NCI-H1417 (cell line): Measurements from ENCODE around the gene CEP83.
A peak's percentile ranks its signal among the peaks of the same experiment; 100 is the strongest.

Experiments used
- DNase-seq, 3 experiments: peaks; one replicate each; lab custom pipeline; 2025; lab: John Stamatoyannopoulos, UW

CEP83 gene

GRCh38 chr12:94305130-94305957 lies 154.3 kb downstream of the CEP83 start:
- DNase-seq, result peak in 2 of 3 experiments; percentile 15 to 53

- no peak for DNase-seq
These were observed 155.1 kb downstream of the CEP83 start for GRCh38 chr12:94304566-94305061.

GRCh38 chr12:94304012-94304411 lies 155.7 kb downstream of the CEP83 start:
- DNase-seq, result no peak

GRCh38 chr12:94299846-94300245 lies 159.8 kb downstream of the CEP83 start:
- DNase-seq, result no peak

GRCh38 chr12:94297876-94298505 lies 161.7 kb downstream of the CEP83 start:
- DNase-seq, result no peak

- DNase-seq, result no peak
These were observed 162.5 kb downstream of the CEP83 start for GRCh38 chr12:94297096-94297699.

GRCh38 chr12:94290353-94290752 lies 169.3 kb downstream of the CEP83 start:
- DNase-seq, result peak in 1 of 3 experiments; percentile 36

GRCh38 chr12:94289461-94290312 lies 170.0 kb downstream of the CEP83 start:
- no peak for DNase-seq

GRCh38 chr12:94287245-94287628 lies 172.4 kb downstream of the CEP83 start:
- no peak for DNase-seq

GRCh38 chr12:94286583-94287244 lies 173.0 kb downstream of the CEP83 start:
- DNase-seq, result peak in 2 of 3 experiments; percentile 79 to 94

- peak in 1 of 3 experiments; percentile 47 for DNase-seq
These were observed 173.6 kb downstream of the CEP83 start for GRCh38 chr12:94285943-94286582.

GRCh38 chr12:94284859-94285258 lies 174.8 kb downstream of the CEP83 start:
- no peak for DNase-seq

GRCh38 chr12:94284046-94284445 lies 175.6 kb downstream of the CEP83 start:
- no peak for DNase-seq

GRCh38 chr12:94282675-94283074 lies 177.0 kb downstream of the CEP83 start:
- no peak for DNase-seq

GRCh38 chr12:94280063-94280462 lies 179.6 kb downstream of the CEP83 start:
- no peak for DNase-seq

- no peak for DNase-seq
These were observed 182.2 kb downstream of the CEP83 start for GRCh38 chr12:94277426-94278000.

GRCh38 chr12:94276725-94277124 lies 182.9 kb downstream of the CEP83 start:
- no peak for DNase-seq

- no peak for DNase-seq
These were observed 186.4 kb downstream of the CEP83 start for GRCh38 chr12:94273272-94273671.

GRCh38 chr12:94272280-94272679 lies 187.4 kb downstream of the CEP83 start:
- no peak for DNase-seq

GRCh38 chr12:94271351-94271750 lies 188.3 kb downstream of the CEP83 start:
- no peak for DNase-seq
